ENCODE data around the gene RIPK3. TPM values are rescaled to one million over a fixed set of nuclear protein-coding genes. Genes with fewer than 3 reads are reported as not detected.

Gene RIPK3
- total and polyA plus RNA-seq, 2 experiments from 2014 or later, result 0.32 to 1.5 TPM

GRCh38 chr14:24349742-24350141 is 10.0 kb upstream of the RIPK3 start:
- H3K27ac Mint-ChIP-seq, result no peak overlapping the region
- Histone ChIP-seq H3K4me3 (no peak overlapping the region), H3K4me1 (ENCODE audit: insufficient read depth) (no peaks in the 10 kb centered on the region), H3K79me2 (replicated peaks; ENCODE audit: insufficient read depth) (no peaks in the 10 kb centered on the region), H3K36me3 (ENCODE audit: insufficient read depth) (no peaks in the 10 kb centered on the region), H2AFZ (no peak overlapping the region), H3K27ac (ENCODE audit: low read depth) (no peak overlapping the region), H3K4me2 (no peak overlapping the region), H3K9me2 (ENCODE audit: insufficient read depth) (no peaks in the 10 kb centered on the region), H4K20me1 (replicated peaks; ENCODE audit: insufficient read depth) (no peaks in the 10 kb centered on the region), H3K27me3 (ENCODE audit: insufficient read depth) (peaks cover 82% of the 10 kb centered on the region), H3F3A (replicated peaks; ENCODE audit: low read depth) (no peaks in the 10 kb centered on the region)
- TF ChIP-seq CREB1 (CRISPR knock-in tag; IDR thresholded peaks at IDR 0.05; ENCODE audit: low read depth) (no peak), REST (IDR thresholded peaks at IDR 0.05; ENCODE audit: unreplicated experiment) (no peak), EZH2phosphoT487 (IDR thresholded peaks at IDR 0.05; ENCODE audit: unreplicated experiment) (no peak), ZNF331 (CRISPR knock-in tag; IDR thresholded peaks at IDR 0.05; ENCODE audit: low read depth) (no peak), ETS1 (IDR thresholded peaks at IDR 0.05) (no peak), STAT1 (IDR thresholded peaks at IDR 0.05; ENCODE audit: unreplicated experiment) (no peak), NANOG (IDR thresholded peaks at IDR 0.05; ENCODE audit: borderline replicate concordance) (no peak), CTCF (conservative IDR thresholded peaks at IDR 0.05; ENCODE audit: low read depth in 2 of 2) (no peak), POLR2AphosphoS5 (IDR thresholded peaks at IDR 0.05; ENCODE audit: low read depth) (no peak), ZNF114 (CRISPR knock-in tag; IDR thresholded peaks at IDR 0.05) (no peak), ZNF462 (CRISPR knock-in tag; IDR thresholded peaks at IDR 0.05) (no peak)
- no peak overlapping the region for H3K4me3 Mint-ChIP-seq
- no peak for ATAC-seq
- H3K27me3 Mint-ChIP-seq (ENCODE audit: insufficient read depth, low read depth, poor library complexity), result peaks cover 24% of the 10 kb centered on the region
- H3K9me3 Mint-ChIP-seq, result no peaks in the 10 kb centered on the region
- no peaks in the 10 kb centered on the region for H3K36me3 Mint-ChIP-seq (ENCODE audit: low read depth)
- DNase-seq (ENCODE audit: low spot score), result no peak
- no peaks in the 10 kb centered on the region for H3K4me1 Mint-ChIP-seq
